Measurements from ENCODE around the gene S100A10. TPM values are rescaled to one million over a fixed set of nuclear protein-coding genes. Genes with fewer than 3 reads are reported as not detected.

The S100A10 gene
- total RNA-seq, 1 experiment from 2014 or later: 161 TPM

- Mint-ChIP-seq H3K36me3 (no peaks in the 10 kb centered on the region), H3K4me1 (peaks cover 11% of the 10 kb centered on the region), H3K27ac (no peak overlapping the region), H3K9me3 (no peaks in the 10 kb centered on the region), H3K27me3 (ENCODE audit: low read depth) (no peaks in the 10 kb centered on the region; the same call in 1 of the 2 replicates), H3K4me3 (no peak overlapping the region)
- POLR2A ChIA-PET: no interaction called here
- no peak for TF ChIP-seq EMX1 (CRISPR knock-in tag; IDR thresholded peaks at IDR 0.05)
- no peak for DNase-seq (ENCODE audit: low spot score)
- CTCF ChIA-PET: interaction anchor here (2.5 to 10.6 kb wide), 2 partner anchors 37 to 49 kb away, joined by 7 to 293 read pairs; no protein-coding TSS in a partner anchor
- ATAC-seq: no peak
These were observed 29.1 kb downstream of the S100A10 start for GRCh38 chr1:151964510-151964909.

GRCh38 chr1:151963288-151963687, 30.4 kb downstream of the S100A10 start:
- H3K4me1 Mint-ChIP-seq: peaks cover 3% of the 10 kb centered on the region
- H3K9me3 Mint-ChIP-seq: no peaks in the 10 kb centered on the region
- no peak for ATAC-seq
- no peaks in the 10 kb centered on the region; the same call in 1 of the 2 replicates for H3K27me3 Mint-ChIP-seq (ENCODE audit: low read depth)
- DNase-seq (ENCODE audit: low spot score): no peak
- ChIA-PET POLR2A (no interaction called here), CTCF (interaction anchor here (0.6 to 10.6 kb wide), 3 partner anchors 38 to 499 kb away, joined by 4 to 293 read pairs (median 7); no protein-coding TSS in a partner anchor)
- no peaks in the 10 kb centered on the region for H3K36me3 Mint-ChIP-seq
- TF ChIP-seq PREB (CRISPR knock-in tag; IDR thresholded peaks at IDR 0.05; ENCODE audit: borderline replicate concordance): no peak
- TF ChIP-seq, protein P1, sequence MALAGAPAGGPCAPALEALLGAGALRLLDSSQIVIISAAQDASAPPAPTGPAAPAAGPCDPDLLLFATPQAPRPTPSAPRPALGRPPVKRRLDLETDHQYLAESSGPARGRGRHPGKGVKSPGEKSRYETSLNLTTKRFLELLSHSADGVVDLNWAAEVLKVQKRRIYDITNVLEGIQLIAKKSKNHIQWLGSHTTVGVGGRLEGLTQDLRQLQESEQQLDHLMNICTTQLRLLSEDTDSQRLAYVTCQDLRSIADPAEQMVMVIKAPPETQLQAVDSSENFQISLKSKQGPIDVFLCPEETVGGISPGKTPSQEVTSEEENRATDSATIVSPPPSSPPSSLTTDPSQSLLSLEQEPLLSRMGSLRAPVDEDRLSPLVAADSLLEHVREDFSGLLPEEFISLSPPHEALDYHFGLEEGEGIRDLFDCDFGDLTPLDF (CRISPR knock-in tag; IDR thresholded peaks at IDR 0.05): no peak
- TF ChIP-seq ZNF232 (CRISPR knock-in tag; IDR thresholded peaks at IDR 0.05): no peak
- TF ChIP-seq SP1 (CRISPR knock-in tag; conservative IDR thresholded peaks at IDR 0.05): no peak
- no peak for TF ChIP-seq GRHL2 (CRISPR knock-in tag; IDR thresholded peaks at IDR 0.05; ENCODE audit: insufficient replicate concordance, severe bottlenecking)
- TF ChIP-seq, protein P2, sequence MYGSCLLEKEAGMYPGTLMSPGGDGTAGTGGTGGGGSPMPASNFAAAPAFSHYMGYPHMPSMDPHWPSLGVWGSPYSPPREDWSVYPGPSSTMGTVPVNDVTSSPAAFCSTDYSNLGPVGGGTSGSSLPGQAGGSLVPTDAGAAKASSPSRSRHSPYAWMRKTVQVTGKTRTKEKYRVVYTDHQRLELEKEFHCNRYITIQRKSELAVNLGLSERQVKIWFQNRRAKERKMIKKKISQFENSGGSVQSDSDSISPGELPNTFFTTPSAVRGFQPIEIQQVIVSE (CRISPR knock-in tag; IDR thresholded peaks at IDR 0.05; ENCODE audit: borderline replicate concordance): no peak
- no peak for TF ChIP-seq HMGA2 (CRISPR knock-in tag; IDR thresholded peaks at IDR 0.05)
- TF ChIP-seq STAT6 (CRISPR knock-in tag; conservative IDR thresholded peaks at IDR 0.05; ENCODE audit: low read depth): no peak
- TF ChIP-seq ZNF281 (CRISPR knock-in tag; IDR thresholded peaks at IDR 0.05): no peak
- no peak overlapping the region for H3K27ac Mint-ChIP-seq
- no peak overlapping the region for H3K4me3 Mint-ChIP-seq

DNA sequence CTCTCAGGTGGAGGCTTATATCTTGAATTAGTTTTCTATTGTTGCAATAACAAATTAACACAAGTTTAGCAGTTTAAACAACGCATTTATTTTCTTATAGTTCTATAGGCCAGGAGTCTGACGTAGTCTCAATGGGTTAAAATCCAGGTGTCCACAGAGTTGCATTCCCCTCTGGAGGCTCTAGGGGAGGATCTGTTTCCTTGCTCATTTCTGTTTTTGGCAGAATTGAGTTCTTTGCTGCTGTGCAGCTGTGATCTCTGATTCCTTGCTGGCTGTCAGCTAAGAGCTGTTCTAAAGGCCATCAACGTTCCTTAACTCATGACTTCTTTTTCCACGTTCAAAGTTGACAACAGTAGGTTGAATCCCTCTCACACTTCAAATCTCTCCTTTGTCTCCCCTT, 31.8 kb downstream of the S100A10 start:
- no peaks in the 10 kb centered on the region for H3K36me3 Mint-ChIP-seq

More for the DNA sequence above, 31.8 kb downstream of the S100A10 start:
- no peaks in the 10 kb centered on the region for H3K4me1 Mint-ChIP-seq
- no peak for TF ChIP-seq ATF2 (CRISPR knock-in tag; IDR thresholded peaks at IDR 0.05; ENCODE audit: borderline replicate concordance, low read depth)
- H3K9me3 Mint-ChIP-seq: no peaks in the 10 kb centered on the region
- no peak overlapping the region for H3K4me3 Mint-ChIP-seq
- H3K27me3 Mint-ChIP-seq (ENCODE audit: low read depth): no peaks in the 10 kb centered on the region; the same call in 1 of the 2 replicates
- ChIA-PET CTCF (no interaction called here), POLR2A (no interaction called here)
- ATAC-seq (no peak), DNase-seq (ENCODE audit: low spot score) (no peak)
- no peak overlapping the region for H3K27ac Mint-ChIP-seq

All from WTC11 (cell line).